Measurements from ENCODE around the gene BMPR1B. TPM values are rescaled to one million over a fixed set of nuclear protein-coding genes. Genes with fewer than 3 reads are reported as not detected.
A peak's percentile ranks its signal among the peaks of the same experiment; 100 is the strongest.
"Not testable (repeated sequence)": the region's sequence is repeated elsewhere in the genome, so short reads cannot be mapped to it uniquely, and the experiment has no call there.

BMPR1B gene
- total RNA-seq, 4 donors from 2014 or later, result 10.5 to 40.9 (median 20.3) TPM

DNA sequence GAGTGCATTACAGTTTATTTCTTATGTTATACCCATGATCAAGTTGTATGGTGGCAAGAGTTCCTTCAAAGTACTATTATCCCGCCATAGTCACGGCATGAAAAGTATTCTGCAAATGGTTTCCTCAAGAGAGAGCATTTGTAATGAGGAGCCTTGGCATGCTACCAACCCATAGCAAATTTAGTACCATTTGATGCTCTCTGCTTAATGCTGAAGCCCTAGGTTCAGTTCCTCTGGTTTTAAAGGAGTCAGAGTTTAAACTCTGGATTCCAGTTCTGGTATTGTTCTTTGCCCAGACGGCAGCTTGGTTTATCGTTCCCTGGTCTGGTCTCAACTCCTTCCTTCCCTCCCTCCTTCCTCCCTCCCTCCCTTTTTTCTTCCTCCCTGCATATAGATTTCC, 371.3 kb downstream of the BMPR1B start:
- TF ChIP-seq, protein P1, sequence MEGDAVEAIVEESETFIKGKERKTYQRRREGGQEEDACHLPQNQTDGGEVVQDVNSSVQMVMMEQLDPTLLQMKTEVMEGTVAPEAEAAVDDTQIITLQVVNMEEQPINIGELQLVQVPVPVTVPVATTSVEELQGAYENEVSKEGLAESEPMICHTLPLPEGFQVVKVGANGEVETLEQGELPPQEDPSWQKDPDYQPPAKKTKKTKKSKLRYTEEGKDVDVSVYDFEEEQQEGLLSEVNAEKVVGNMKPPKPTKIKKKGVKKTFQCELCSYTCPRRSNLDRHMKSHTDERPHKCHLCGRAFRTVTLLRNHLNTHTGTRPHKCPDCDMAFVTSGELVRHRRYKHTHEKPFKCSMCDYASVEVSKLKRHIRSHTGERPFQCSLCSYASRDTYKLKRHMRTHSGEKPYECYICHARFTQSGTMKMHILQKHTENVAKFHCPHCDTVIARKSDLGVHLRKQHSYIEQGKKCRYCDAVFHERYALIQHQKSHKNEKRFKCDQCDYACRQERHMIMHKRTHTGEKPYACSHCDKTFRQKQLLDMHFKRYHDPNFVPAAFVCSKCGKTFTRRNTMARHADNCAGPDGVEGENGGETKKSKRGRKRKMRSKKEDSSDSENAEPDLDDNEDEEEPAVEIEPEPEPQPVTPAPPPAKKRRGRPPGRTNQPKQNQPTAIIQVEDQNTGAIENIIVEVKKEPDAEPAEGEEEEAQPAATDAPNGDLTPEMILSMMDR (IDR thresholded peaks at IDR 0.05), result no peak
- TF ChIP-seq POLR2AphosphoS5 (IDR thresholded peaks at IDR 0.05), result no peak
- TF ChIP-seq POLR2A (IDR thresholded peaks at IDR 0.05), result no peak

DNA sequence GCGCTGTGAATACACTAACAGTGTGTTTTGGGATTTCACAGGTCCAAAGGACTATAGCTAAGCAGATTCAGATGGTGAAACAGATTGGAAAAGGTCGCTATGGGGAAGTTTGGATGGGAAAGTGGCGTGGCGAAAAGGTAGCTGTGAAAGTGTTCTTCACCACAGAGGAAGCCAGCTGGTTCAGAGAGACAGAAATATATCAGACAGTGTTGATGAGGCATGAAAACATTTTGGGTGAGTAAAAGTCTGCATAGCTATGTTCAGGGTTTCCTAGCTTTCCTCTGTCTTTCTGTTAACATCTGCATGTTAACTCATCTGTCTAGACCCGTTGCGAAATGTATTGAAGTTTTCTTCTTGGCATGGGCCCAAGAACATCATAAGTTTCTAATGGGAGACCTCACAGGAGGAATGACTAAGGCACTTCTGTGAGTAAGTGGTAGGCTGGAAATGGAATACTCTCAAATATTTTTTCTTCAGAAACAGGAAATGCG, 372.1 kb downstream of the BMPR1B start:
- no peaks in the 10 kb centered on the region for H3K9me3 ChIP-seq
- ATAC-seq, result peak; percentile 89
- H3K27me3 ChIP-seq, result no peaks in the 10 kb centered on the region
- H3K4me3 ChIP-seq, result no peak overlapping the region
- TF ChIP-seq POLR2A (IDR thresholded peaks at IDR 0.05) (no peak), EP300 (IDR thresholded peaks at IDR 0.05) (no peak), POLR2AphosphoS5 (IDR thresholded peaks at IDR 0.05) (peak; percentile 67)
- TF ChIP-seq, protein P1 (IDR thresholded peaks at IDR 0.05), result no peak
- peaks cover 0 to 5% of the 10 kb centered on the region in 2 donors for H3K36me3 ChIP-seq
- H3K4me1 ChIP-seq, result peaks cover 0 to 16% (median 0%) of the 10 kb centered on the region in 3 donors
- peak overlapping the region in 1 of 4 donors; percentile 8 for H3K27ac ChIP-seq
- 45 to 49% methylated on average over 7 of the region's 7 CpGs for WGBS, 2 donors (ENCODE audit: low coverage in 1 of 2)

More for the DNA sequence above, 371.3 kb downstream of the BMPR1B start:
- 59 to 100% methylated on average over 1 to 2 of the region's 4 CpGs for WGBS, 2 donors (ENCODE audit: low coverage in 1 of 2)
- H3K9me3 ChIP-seq, result no peaks in the 10 kb centered on the region
- H3K27ac ChIP-seq, result no peak overlapping the region
- H3K4me1 ChIP-seq, result peaks cover 0 to 16% (median 0%) of the 10 kb centered on the region in 3 donors
- H3K36me3 ChIP-seq, result peaks cover 0 to 5% of the 10 kb centered on the region in 2 donors
- H3K4me3 ChIP-seq, result no peak overlapping the region
- no peak for ATAC-seq
- no peaks in the 10 kb centered on the region for H3K27me3 ChIP-seq

DNA sequence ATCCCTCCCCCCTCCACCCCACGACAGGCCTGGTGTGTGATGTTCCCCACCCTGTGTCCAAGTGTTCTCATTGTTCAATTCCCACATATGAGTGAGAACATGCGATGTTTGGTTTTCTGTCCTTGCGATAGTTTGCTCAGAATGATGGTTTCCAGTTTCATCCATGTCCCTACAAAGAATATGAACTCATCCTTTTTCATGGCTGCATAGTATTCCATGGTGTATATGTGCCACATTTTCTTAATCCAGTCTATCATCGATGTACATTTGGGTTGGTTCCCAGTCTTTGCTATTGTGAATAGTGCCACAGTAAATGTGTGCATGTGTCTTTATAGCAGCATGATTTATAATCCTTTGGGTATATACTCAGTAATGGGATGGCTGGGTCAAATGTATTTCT, 376.3 kb downstream of the BMPR1B start:
- H3K27me3 ChIP-seq, H3K27ac ChIP-seq, H3K9me3 ChIP-seq, H3K36me3 ChIP-seq, H3K4me1 ChIP-seq, ATAC-seq, H3K4me3 ChIP-seq: not testable (repeated sequence)
- WGBS, 2 donors (ENCODE audit: low coverage in 1 of 2), result 98 to 100% methylated on average over 4 of the region's 4 CpGs

DNA sequence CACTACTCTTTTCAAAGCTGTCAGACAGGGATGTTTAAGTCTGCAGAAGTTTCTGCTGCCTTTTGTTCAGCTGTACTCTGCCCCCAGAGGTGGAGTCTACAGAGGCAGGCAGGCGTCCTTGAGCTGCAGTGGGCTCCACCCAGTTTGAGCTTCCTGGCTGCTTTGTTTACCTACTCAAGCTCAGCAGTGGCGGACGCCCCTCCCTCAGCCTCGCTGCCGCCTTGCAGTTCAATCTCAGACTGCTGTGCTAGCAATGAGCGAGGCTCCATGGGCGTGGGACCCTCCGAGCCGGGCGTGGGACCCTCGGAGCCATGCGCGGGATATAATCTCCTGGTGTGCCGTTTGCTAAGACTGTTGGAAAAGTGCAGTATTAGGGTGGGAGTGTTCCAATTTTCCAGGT, 381.7 kb downstream of the BMPR1B start:
- H3K36me3 ChIP-seq, result peaks cover 0 to 29% of the 10 kb centered on the region in 2 donors
- not testable (repeated sequence) for H3K27me3 ChIP-seq, H3K9me3 ChIP-seq, ATAC-seq, H3K27ac ChIP-seq, H3K4me1 ChIP-seq, H3K4me3 ChIP-seq
- 83 to 94% methylated on average over 2 to 7 of the region's 14 CpGs for WGBS, 2 donors (ENCODE audit: low coverage in 1 of 2)

DNA sequence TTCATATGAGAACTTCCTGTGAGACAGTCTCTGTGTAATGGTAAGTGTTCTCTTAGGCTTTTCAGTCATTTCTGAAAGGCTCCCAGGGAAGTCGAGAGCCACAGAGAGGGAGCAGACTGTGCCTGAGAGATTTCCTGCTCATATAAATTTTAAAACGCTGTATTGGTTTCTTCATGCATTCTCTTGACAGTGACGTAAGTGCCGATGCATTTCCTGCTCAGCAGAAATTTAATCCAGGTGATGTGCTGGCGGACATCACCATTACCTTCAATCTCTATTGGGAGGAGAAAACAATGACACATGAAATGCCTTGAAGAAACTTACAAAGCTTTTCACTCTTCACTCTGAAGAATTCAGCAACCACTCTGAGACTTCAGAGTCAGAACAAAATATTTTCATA, 383.6 kb downstream of the BMPR1B start:
- Histone ChIP-seq H3K4me1 (no peaks in the 10 kb centered on the region), H3K27ac (no peak overlapping the region), H3K36me3 (peaks cover 0 to 29% of the 10 kb centered on the region in 2 donors), H3K4me3 (no peak overlapping the region), H3K9me3 (peaks cover 0 to 8% (median 0%) of the 10 kb centered on the region in 3 donors), H3K27me3 (no peaks in the 10 kb centered on the region)
- 61 to 93% methylated on average over 5 of the region's 5 CpGs for WGBS, 2 donors (ENCODE audit: low coverage in 1 of 2)
- ATAC-seq, result no peak
- TF ChIP-seq POLR2A (IDR thresholded peaks at IDR 0.05), result no peak
- no peak for TF ChIP-seq EP300 (IDR thresholded peaks at IDR 0.05)
- TF ChIP-seq, protein P1 (IDR thresholded peaks at IDR 0.05), result no peak
- no peak for TF ChIP-seq POLR2AphosphoS5 (IDR thresholded peaks at IDR 0.05)

DNA sequence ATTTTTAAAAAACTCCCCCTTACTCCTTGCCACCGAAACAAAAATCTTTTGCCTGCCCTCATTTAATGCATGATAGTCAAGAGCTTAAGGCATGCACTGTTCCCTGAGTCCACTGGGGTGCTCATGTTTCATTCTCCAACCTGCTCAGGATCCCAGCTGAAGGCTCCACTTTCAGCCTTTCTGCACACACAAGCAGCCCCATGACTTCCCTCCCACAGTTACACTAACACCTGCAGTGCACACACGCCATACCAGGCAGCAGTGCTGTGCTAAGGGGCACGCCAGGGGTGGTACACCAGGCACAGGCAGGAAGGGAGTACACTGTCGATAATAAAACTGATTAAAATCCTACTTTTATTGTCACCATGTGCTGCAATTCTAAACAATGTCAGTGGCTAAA, 385.2 kb downstream of the BMPR1B start:
- TF ChIP-seq EP300 (IDR thresholded peaks at IDR 0.05) (no peak), POLR2AphosphoS5 (IDR thresholded peaks at IDR 0.05) (no peak), POLR2A (IDR thresholded peaks at IDR 0.05) (no peak)
- TF ChIP-seq, protein P1 (IDR thresholded peaks at IDR 0.05), result no peak
- H3K27me3 ChIP-seq, result no peaks in the 10 kb centered on the region
- ATAC-seq, result no peak
- H3K4me3 ChIP-seq, result no peak overlapping the region
- 94 to 100% methylated on average over 1 to 2 of the region's 4 CpGs for WGBS, 2 donors (ENCODE audit: low coverage in 1 of 2)
- H3K36me3 ChIP-seq, result peaks cover 0 to 29% of the 10 kb centered on the region in 2 donors
- H3K9me3 ChIP-seq, result peaks cover 0 to 8% (median 0%) of the 10 kb centered on the region in 3 donors
- H3K27ac ChIP-seq, result no peak overlapping the region
- no peaks in the 10 kb centered on the region for H3K4me1 ChIP-seq

Measured in gastroesophageal sphincter (tissue), 4 donors.